ENCODE data around the gene LRP4. TPM values are rescaled to one million over a fixed set of nuclear protein-coding genes. Genes with fewer than 3 reads are reported as not detected.

The LRP4 gene
- total RNA-seq, 1 experiment from 2014 or later = 0.87 TPM

DNA sequence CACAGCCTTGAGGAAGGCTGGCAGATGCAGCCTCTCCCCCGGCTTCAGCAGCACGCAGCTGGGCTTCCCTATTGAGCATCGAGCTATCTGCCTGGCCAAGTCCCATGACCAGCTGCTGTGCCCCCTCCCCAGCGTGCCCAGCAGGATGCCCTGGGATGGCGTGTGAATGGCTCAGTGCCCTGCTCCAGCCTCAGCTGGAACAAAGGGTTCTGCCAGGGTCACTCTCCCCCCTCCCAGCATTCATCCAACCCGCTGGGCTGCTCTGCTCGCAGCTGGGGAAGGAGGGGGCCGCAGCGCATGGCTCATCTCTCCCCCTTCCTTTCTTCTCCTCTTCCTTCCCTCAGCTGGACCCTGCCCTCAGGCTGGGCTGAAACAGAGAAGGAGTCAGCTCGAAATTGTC is 14.5 kb downstream of the LRP4 start:
- POLR2A ChIA-PET (ENCODE audit: unreplicated experiment) = no interaction called here
- BruUV-seq (replicated peaks) = no TSS peak

GRCh38 chr11:46902694-46903093 is 15.7 kb downstream of the LRP4 start:
- Histone ChIP-seq H2AFZ (ENCODE audit: low read length) (no peak overlapping the region), H3K79me2 (ENCODE audit: low read length) (no peaks in the 10 kb centered on the region), H3K9me2 (replicated peaks; ENCODE audit: low read length) (no peaks in the 10 kb centered on the region), H3F3A (ENCODE audit: low read length, unreplicated experiment) (no peaks in the 10 kb centered on the region), H3K27me3 (ENCODE audit: low read length) (no peaks in the 10 kb centered on the region), H4K20me1 (ENCODE audit: low read length) (no peaks in the 10 kb centered on the region), H3K4me2 (ENCODE audit: low read length) (no peak overlapping the region), H3K9ac (ENCODE audit: low read length) (no peak overlapping the region), H3K4me1 (ENCODE audit: insufficient read depth, low read length) (peaks cover 8% of the 10 kb centered on the region), H3K9me3 (ENCODE audit: low read length) (no peaks in the 10 kb centered on the region), H3K36me3 (ENCODE audit: low read depth, low read length) (no peaks in the 10 kb centered on the region), H3K4me3 (ENCODE audit: low read length) (no peak overlapping the region), H3K27ac (ENCODE audit: low read length) (no peak overlapping the region)
- POLR2A ChIA-PET (ENCODE audit: unreplicated experiment) = interaction anchor here (0.7 kb wide), 1 partner anchor 554 kb away, joined by 5 read pairs; no protein-coding TSS in a partner anchor
- CTCF ChIA-PET = interaction anchor here (0.7 kb wide), 1 partner anchor 17 kb away, joined by 7 read pairs; no protein-coding TSS in a partner anchor
- intact Hi-C loops (cut with micrococcal nuclease) = no loop called here
- ATAC-seq = no peak
- TF ChIP-seq EZH2phosphoT487 (IDR thresholded peaks at IDR 0.05; ENCODE audit: borderline replicate concordance, low read length) = no peak
- TF ChIP-seq CTCF (conservative IDR thresholded peaks at IDR 0.05; ENCODE audit: low read depth, low read length) = no peak
- TF ChIP-seq EZH2 (IDR thresholded peaks at IDR 0.05; ENCODE audit: low read length, unreplicated experiment) = no peak
- no peak for DNase-seq
- no TSS peak for BruUV-seq (replicated peaks)

More for the DNA sequence above, 14.5 kb downstream of the LRP4 start:
- H3K9me2 ChIP-seq (replicated peaks; ENCODE audit: low read length) = no peaks in the 10 kb centered on the region
- CTCF ChIA-PET = no interaction called here
- H3K9ac ChIP-seq (ENCODE audit: low read length) = no peak overlapping the region
- TF ChIP-seq EZH2phosphoT487 (IDR thresholded peaks at IDR 0.05; ENCODE audit: borderline replicate concordance, low read length) (no peak), EZH2 (IDR thresholded peaks at IDR 0.05; ENCODE audit: low read length, unreplicated experiment) (no peak), CTCF (conservative IDR thresholded peaks at IDR 0.05; ENCODE audit: low read depth, low read length) (no peak)
- H3K4me2 ChIP-seq (ENCODE audit: low read length) = no peak overlapping the region
- no peaks in the 10 kb centered on the region for H3K9me3 ChIP-seq (ENCODE audit: low read length)
- H4K20me1 ChIP-seq (ENCODE audit: low read length) = no peaks in the 10 kb centered on the region
- no peaks in the 10 kb centered on the region for H3K79me2 ChIP-seq (ENCODE audit: low read length)
- intact Hi-C loops (cut with micrococcal nuclease) = no loop called here
- no peaks in the 10 kb centered on the region for H3K36me3 ChIP-seq (ENCODE audit: low read depth, low read length)
- no peak overlapping the region for H2AFZ ChIP-seq (ENCODE audit: low read length)
- 0 out of 2 replicates have a peak, but pooled peaks cover 3% of the 10 kb centered on the region for H3K4me1 ChIP-seq (ENCODE audit: insufficient read depth, low read length)
- H3K4me3 ChIP-seq (ENCODE audit: low read length) = no peak overlapping the region
- no peak overlapping the region for H3K27ac ChIP-seq (ENCODE audit: low read length)
- H3K27me3 ChIP-seq (ENCODE audit: low read length) = no peaks in the 10 kb centered on the region
- ATAC-seq (no peak), DNase-seq (no peak)
- no peaks in the 10 kb centered on the region for H3F3A ChIP-seq (ENCODE audit: low read length, unreplicated experiment)

- no peak overlapping the region for H3K9ac ChIP-seq (ENCODE audit: low read length)
- no peaks in the 10 kb centered on the region for H4K20me1 ChIP-seq (ENCODE audit: low read length)
- intact Hi-C loops (cut with micrococcal nuclease) = no loop called here
- H3K79me2 ChIP-seq (ENCODE audit: low read length) = no peaks in the 10 kb centered on the region
- H2AFZ ChIP-seq (ENCODE audit: low read length) = no peak overlapping the region
- H3K9me3 ChIP-seq (ENCODE audit: low read length) = no peaks in the 10 kb centered on the region
- H3K27me3 ChIP-seq (ENCODE audit: low read length) = no peaks in the 10 kb centered on the region
- ATAC-seq (no peak), DNase-seq (peak; percentile 35)
- no TSS peak for BruUV-seq (replicated peaks)
- H3K27ac ChIP-seq (ENCODE audit: low read length) = no peak overlapping the region
- no peaks in the 10 kb centered on the region for H3F3A ChIP-seq (ENCODE audit: low read length, unreplicated experiment)
- no peak overlapping the region for H3K4me2 ChIP-seq (ENCODE audit: low read length)
- no peaks in the 10 kb centered on the region for H3K36me3 ChIP-seq (ENCODE audit: low read depth, low read length)
- no peak for TF ChIP-seq EZH2 (IDR thresholded peaks at IDR 0.05; ENCODE audit: low read length, unreplicated experiment)
- TF ChIP-seq EZH2phosphoT487 (IDR thresholded peaks at IDR 0.05; ENCODE audit: borderline replicate concordance, low read length) = no peak
- TF ChIP-seq CTCF (conservative IDR thresholded peaks at IDR 0.05; ENCODE audit: low read depth, low read length) = no peak
- POLR2A ChIA-PET (ENCODE audit: unreplicated experiment) = no interaction called here
- CTCF ChIA-PET = interaction anchor here (0.5 kb wide), 1 partner anchor 66 kb away, joined by 4 read pairs; no protein-coding TSS in a partner anchor
- peaks cover 8% of the 10 kb centered on the region for H3K4me1 ChIP-seq (ENCODE audit: insufficient read depth, low read length)
- H3K4me3 ChIP-seq (ENCODE audit: low read length) = no peak overlapping the region
- H3K9me2 ChIP-seq (replicated peaks; ENCODE audit: low read length) = no peaks in the 10 kb centered on the region
Observed at GRCh38 chr11:46901156-46901555, 17.2 kb downstream of the LRP4 start.

Measured in PC-3 (cell line).